GM19193 (cell line): ENCODE data around the gene LAG3.

Experiments
- POLR2A ChIP-seq: IDR thresholded peaks from 4 replicates; pipeline ENCODE4 v1.6.1; 2011; ENCODE audit not compliant: insufficient read depth, insufficient read length; ENCODE audit errors: extremely low read depth

LAG3 gene

GRCh38 chr12:6765634-6766581 is 6.4 kb upstream of the LAG3 start, which contains the start of gene PTMS:
Gene PTMS (plus strand): TSS chr12:6766363. CDS start chr12:6766706, 343 bp downstream.
- peak; percentile 83 for TF ChIP-seq POLR2A

GRCh38 chr12:6766651-6767349 is 5.5 kb upstream of the LAG3 start:
- no peak for TF ChIP-seq POLR2A

- no peak for TF ChIP-seq POLR2A
Measured at GRCh38 chr12:6767353-6768319, 4.7 kb upstream of the LAG3 start.

GRCh38 chr12:6768437-6768914 is 3.8 kb upstream of the LAG3 start:
- TF ChIP-seq POLR2A = no peak

GRCh38 chr12:6768990-6769389 is 3.3 kb upstream of the LAG3 start:
- TF ChIP-seq POLR2A = no peak

- TF ChIP-seq POLR2A = no peak
Measured at GRCh38 chr12:6769666-6770065, 2.7 kb upstream of the LAG3 start.

- TF ChIP-seq POLR2A = no peak
Measured at GRCh38 chr12:6770094-6770493, 2.2 kb upstream of the LAG3 start.

- TF ChIP-seq POLR2A = no peak
Measured at GRCh38 chr12:6770600-6770999, 1.7 kb upstream of the LAG3 start.

- no peak for TF ChIP-seq POLR2A
Measured at GRCh38 chr12:6771091-6771495, 1.2 kb upstream of the LAG3 start.

GRCh38 chr12:6771509-6772330 is 600 bp upstream of the LAG3 start:
- no peak for TF ChIP-seq POLR2A

- no peak for TF ChIP-seq POLR2A
Measured at GRCh38 chr12:6772726-6773589, 638 bp downstream of the LAG3 start.

GRCh38 chr12:6773590-6774351 is 1.5 kb downstream of the LAG3 start:
- peak; percentile 18 for TF ChIP-seq POLR2A

GRCh38 chr12:6774499-6775062 is 2.3 kb downstream of the LAG3 start:
- no peak for TF ChIP-seq POLR2A
